ENCODE measurements around the gene BRSK2. TPM values are rescaled to one million over a fixed set of nuclear protein-coding genes. Genes with fewer than 3 reads are reported as not detected.

The BRSK2 gene
- total RNA-seq, 1 donor from 2014 or later, result 49.2 TPM

DNA sequence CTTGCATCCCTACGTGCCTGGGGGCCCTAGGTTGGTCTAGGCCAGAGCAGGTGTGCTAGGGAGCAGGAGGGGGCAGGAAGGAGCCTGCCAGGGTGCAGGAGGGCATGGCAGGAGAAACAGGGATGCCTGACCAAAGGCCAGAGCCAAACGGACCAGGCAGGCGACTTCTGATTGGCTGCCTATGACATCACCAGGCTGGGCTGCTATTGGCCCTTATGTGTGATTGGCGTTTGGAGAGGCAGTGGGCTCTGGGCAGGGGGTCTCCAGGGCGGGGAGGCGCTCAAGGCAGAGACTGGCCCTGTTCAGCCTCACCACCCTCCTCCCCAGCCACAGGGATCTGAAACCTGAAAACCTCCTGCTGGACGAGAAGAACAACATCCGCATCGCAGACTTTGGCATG lies 52.4 kb downstream of the BRSK2 start:
- Mint-ChIP-seq H3K4me3 (ENCODE audit: low read depth) (no peak overlapping the region), H3K27ac (no peak overlapping the region), H3K4me1 (ENCODE audit: low read depth) (no peaks in the 10 kb centered on the region), H3K27me3 (no peaks in the 10 kb centered on the region), H3K36me3 (ENCODE audit: insufficient read depth) (no peaks in the 10 kb centered on the region), H3K9me3 (ENCODE audit: low read depth) (no peaks in the 10 kb centered on the region)
- no peak for DNase-seq (ENCODE audit: low spot score, unreplicated experiment)
- TF ChIP-seq, protein P1, sequence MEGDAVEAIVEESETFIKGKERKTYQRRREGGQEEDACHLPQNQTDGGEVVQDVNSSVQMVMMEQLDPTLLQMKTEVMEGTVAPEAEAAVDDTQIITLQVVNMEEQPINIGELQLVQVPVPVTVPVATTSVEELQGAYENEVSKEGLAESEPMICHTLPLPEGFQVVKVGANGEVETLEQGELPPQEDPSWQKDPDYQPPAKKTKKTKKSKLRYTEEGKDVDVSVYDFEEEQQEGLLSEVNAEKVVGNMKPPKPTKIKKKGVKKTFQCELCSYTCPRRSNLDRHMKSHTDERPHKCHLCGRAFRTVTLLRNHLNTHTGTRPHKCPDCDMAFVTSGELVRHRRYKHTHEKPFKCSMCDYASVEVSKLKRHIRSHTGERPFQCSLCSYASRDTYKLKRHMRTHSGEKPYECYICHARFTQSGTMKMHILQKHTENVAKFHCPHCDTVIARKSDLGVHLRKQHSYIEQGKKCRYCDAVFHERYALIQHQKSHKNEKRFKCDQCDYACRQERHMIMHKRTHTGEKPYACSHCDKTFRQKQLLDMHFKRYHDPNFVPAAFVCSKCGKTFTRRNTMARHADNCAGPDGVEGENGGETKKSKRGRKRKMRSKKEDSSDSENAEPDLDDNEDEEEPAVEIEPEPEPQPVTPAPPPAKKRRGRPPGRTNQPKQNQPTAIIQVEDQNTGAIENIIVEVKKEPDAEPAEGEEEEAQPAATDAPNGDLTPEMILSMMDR (IDR thresholded peaks at IDR 0.05; ENCODE audit: unreplicated experiment), result no peak

DNA sequence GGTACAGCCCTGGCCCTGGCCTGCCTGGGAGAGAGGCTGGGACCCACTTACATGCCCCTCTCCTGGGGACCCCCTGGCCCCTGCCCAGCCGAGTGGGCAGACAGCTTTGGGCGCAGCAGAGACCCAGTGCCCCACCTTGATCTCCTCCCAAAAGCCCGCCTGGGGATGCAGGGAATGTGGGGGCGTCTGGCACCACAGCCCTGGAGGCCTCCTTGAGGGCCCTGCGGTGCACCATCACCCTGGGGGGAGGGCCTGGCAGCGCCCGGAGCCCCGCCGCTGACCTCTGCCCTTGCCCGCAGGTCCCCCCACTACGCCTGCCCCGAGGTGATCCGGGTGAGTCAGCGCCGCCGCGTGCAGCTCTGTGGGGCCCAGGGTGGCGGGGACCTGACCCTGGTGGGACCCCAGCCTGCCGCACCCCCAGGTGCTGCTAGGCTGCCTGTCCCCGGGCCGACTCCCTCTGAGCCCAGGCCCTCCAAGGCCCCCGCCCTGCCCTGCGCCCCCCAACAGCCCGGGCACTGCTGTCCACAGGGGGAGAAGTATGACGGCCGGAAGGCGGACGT lies 53.2 kb downstream of the BRSK2 start:
- no peaks in the 10 kb centered on the region for H3K36me3 Mint-ChIP-seq (ENCODE audit: insufficient read depth)

DNA sequence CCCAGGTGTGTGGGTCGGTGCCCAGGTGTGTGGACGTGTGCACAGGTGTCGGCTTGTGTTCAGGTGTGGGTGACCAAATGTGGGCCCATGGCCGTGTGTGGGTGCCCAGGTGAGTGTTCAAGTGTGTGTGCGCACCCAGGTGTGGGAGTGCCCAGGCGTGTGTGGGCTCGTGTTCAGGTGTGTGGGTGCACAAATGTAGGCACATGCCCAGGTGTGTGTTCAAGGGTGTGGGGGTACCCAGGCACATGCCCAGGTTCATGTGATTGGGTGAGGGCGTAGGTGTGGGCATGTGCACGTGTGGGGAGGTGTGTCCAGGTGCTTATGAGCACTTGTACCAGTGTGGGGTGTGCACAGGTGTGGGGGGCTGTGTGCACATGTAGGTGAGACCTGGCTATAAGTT lies 54.0 kb downstream of the BRSK2 start:
- H3K4me3 Mint-ChIP-seq (ENCODE audit: low read depth), result no peak overlapping the region
- TF ChIP-seq, protein P1 (IDR thresholded peaks at IDR 0.05; ENCODE audit: unreplicated experiment), result no peak
- H3K27ac Mint-ChIP-seq, result no peak overlapping the region
- no peaks in the 10 kb centered on the region for H3K36me3 Mint-ChIP-seq (ENCODE audit: insufficient read depth)
- DNase-seq (ENCODE audit: low spot score, unreplicated experiment), result no peak
- H3K4me1 Mint-ChIP-seq (ENCODE audit: low read depth), result no peaks in the 10 kb centered on the region
- H3K27me3 Mint-ChIP-seq, result no peaks in the 10 kb centered on the region
- no peaks in the 10 kb centered on the region for H3K9me3 Mint-ChIP-seq (ENCODE audit: low read depth)

More for the DNA sequence above, 53.2 kb downstream of the BRSK2 start:
- no peak overlapping the region for H3K27ac Mint-ChIP-seq
- no peak for DNase-seq (ENCODE audit: low spot score, unreplicated experiment)
- TF ChIP-seq, protein P1 (IDR thresholded peaks at IDR 0.05; ENCODE audit: unreplicated experiment), result no peak
- H3K4me3 Mint-ChIP-seq (ENCODE audit: low read depth), result no peak overlapping the region
- no peaks in the 10 kb centered on the region for H3K27me3 Mint-ChIP-seq
- H3K4me1 Mint-ChIP-seq (ENCODE audit: low read depth), result no peaks in the 10 kb centered on the region
- H3K9me3 Mint-ChIP-seq (ENCODE audit: low read depth), result no peaks in the 10 kb centered on the region

DNA sequence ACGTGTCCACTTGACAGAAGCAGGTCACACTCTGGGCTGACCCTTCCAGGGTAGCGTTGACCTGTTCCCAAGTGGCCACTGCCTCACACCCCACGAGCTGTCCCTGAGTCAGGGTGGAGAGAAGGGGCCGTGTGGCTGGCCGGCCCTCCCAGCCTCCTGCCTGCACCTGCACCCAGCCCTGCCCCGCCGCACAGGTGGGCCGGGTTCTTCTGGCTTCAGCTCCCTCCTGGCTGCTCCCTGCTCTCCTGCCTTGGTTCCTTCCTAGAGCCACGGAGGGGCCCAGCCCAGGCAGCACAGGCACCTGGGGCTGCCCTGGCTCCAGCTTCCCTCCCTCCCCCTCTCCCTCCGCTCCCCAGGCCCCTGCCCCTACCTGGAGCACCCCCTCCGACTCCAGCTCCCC lies 54.6 kb downstream of the BRSK2 start:
- peaks cover 1% of the 10 kb centered on the region for H3K36me3 Mint-ChIP-seq (ENCODE audit: insufficient read depth)
- no peak for DNase-seq (ENCODE audit: low spot score, unreplicated experiment)
- no peaks in the 10 kb centered on the region for H3K9me3 Mint-ChIP-seq (ENCODE audit: low read depth)
- H3K27ac Mint-ChIP-seq, result no peak overlapping the region
- TF ChIP-seq, protein P1 (IDR thresholded peaks at IDR 0.05; ENCODE audit: unreplicated experiment), result no peak
- H3K4me3 Mint-ChIP-seq (ENCODE audit: low read depth), result no peak overlapping the region
- H3K27me3 Mint-ChIP-seq, result no peaks in the 10 kb centered on the region
- no peaks in the 10 kb centered on the region for H3K4me1 Mint-ChIP-seq (ENCODE audit: low read depth)

DNA sequence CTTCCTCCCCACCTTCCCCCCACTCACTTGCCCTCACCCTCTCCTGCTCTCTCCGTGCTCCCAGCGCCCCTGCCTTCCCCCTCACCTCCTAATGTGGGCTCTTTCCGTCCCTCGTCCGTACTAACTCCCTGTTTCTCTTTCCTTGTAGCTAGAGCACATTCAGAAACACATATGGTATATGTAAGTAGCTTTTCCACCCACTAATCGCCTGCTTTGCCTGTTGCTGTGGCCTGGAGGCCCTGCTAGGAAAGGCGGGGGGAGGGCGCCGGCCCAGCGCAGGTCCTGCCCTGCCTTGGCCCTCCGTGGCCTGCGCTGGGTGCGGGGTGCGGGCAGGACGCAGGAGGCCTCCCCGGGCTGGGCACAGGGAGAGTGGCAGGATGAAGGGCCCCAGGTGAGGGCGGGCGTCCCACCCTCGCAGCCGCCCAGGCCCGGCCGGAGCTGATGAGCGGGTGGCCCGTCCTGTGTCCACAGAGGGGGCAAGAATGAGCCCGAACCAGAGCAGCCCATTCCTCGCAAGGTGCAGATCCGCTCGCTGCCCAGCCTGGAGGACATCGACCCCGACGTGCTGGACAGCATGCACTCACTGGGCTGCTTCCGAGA lies 55.2 kb downstream of the BRSK2 start:
- H3K9me3 Mint-ChIP-seq (ENCODE audit: low read depth), result no peaks in the 10 kb centered on the region
- TF ChIP-seq, protein P1 (IDR thresholded peaks at IDR 0.05; ENCODE audit: unreplicated experiment), result no peak
- H3K27me3 Mint-ChIP-seq, result no peaks in the 10 kb centered on the region
- H3K27ac Mint-ChIP-seq, result no peak overlapping the region
- H3K36me3 Mint-ChIP-seq (ENCODE audit: insufficient read depth), result peaks cover 1% of the 10 kb centered on the region
- no peak overlapping the region for H3K4me3 Mint-ChIP-seq (ENCODE audit: low read depth)
- no peak for DNase-seq (ENCODE audit: low spot score, unreplicated experiment)
- no peaks in the 10 kb centered on the region for H3K4me1 Mint-ChIP-seq (ENCODE audit: low read depth)

Data from progenitor cell of endocrine pancreas (in vitro differentiated cells).